ENCODE measurements around the gene TRPM2. TPM values are rescaled to one million over a fixed set of nuclear protein-coding genes. Genes with fewer than 3 reads are reported as not detected.
"Not testable (repeated sequence)": the region's sequence is repeated elsewhere in the genome, so short reads cannot be mapped to it uniquely, and the experiment has no call there.

The TRPM2 gene
- polyA plus RNA-seq, 2 donors, result 1.2 to 1.7 TPM

DNA sequence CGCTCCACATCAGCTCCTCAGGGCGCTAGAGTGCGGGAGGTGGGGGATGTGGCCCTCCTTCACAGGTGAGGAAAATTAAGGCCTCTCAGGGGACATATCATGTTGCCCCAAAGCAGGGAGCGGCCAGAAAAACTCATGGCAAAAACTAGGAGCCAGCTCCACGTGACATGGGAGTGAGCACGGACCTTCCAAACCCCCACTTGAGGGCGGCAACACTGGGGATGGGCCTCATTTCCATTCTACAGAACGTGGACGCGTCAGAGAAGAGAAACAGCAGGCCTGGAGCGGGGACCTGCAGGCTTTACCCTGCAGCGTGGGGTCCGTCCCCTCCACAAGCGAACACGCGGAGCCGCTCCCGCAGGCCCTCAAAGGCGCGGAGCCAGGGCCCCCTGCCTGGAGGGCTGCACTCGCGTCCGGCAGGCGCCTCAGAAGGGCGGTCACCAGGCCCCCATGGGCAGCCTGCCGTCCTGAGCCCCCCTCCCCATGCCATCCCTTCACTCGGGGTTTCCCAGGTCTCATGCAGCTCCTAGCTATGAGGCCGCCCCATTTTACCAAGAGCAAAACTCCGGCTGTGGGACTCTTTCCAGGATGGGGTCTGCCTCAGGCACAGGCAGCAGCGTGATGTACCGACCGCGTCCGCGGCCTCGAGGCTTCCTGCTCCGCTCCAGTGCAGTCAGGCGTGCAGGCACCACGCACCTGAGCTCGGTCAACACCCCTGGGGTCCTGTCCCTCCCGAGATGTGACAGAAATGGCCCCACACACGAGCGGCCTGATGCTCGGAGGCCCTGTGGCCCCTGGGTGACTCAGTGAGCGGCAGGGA lies 19.7 kb upstream of the TRPM2 start:
- Histone ChIP-seq H3K4me1 (ENCODE audit: control insufficient read depth in 2 of 2, insufficient read depth in 2 of 2, low read length in 1 of 2) (peaks cover 0 to 11% of the 10 kb centered on the region in 2 donors), H3K36me3 (ENCODE audit: control insufficient read depth in 2 of 2, insufficient read depth in 2 of 2, low read length in 1 of 2) (peaks cover 4 to 6% of the 10 kb centered on the region in 2 donors), H3K27me3 (ENCODE audit: control insufficient read depth in 1 of 2, insufficient read depth in 2 of 2, low read length in 2 of 2) (no peaks in the 10 kb centered on the region), H3K27ac (ENCODE audit: low read depth in 2 of 2, low read length in 1 of 2) (no peak overlapping the region), H3K4me3 (ENCODE audit: low read depth in 1 of 2, low read length in 2 of 2) (no peak overlapping the region), H3K9me3 (ENCODE audit: control insufficient read depth in 2 of 2, insufficient read depth in 1 of 2, low read depth in 1 of 2, low read length in 1 of 2) (no peaks in the 10 kb centered on the region)
- 76 to 81% methylated on average over 44 to 45 of the region's 45 CpGs for WGBS, 2 donors

DNA sequence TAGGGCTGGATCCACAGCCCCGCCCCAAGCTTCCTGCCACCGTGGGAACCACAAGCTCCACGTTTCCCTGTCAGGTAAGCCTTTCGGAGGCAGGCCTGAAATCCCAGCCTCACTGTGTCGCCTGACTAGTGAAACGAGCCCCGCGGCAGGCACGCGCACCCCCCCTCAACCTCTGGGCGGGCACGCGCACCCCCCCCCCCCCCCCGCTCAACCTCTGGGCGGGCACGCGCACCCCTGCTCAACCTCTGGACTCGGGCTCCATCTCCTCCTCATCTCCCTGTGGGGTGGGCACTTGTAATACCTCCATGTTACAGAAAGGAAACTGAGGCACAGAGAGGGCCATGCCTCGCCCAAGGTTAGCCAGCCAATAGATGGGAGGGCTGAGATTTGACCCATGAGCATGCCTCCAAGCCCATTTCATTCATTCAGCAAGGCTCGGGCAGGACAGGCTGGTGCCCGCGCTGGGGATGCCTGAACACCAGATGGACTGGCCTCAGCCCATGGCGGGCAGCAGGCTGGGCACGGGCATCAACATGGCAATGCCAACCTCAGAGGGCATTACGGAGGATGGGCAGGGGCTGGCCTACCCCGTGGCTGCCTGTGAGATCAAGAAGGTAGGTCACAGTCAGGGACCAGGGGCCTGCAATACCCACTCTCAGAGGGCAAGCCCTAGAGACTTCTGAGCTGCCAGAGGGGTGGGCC lies 18.9 kb upstream of the TRPM2 start:
- H3K4me3 ChIP-seq (ENCODE audit: low read depth in 1 of 2, low read length in 2 of 2), result no peak overlapping the region
- no peak overlapping the region for H3K27ac ChIP-seq (ENCODE audit: low read depth in 2 of 2, low read length in 1 of 2)
- peaks cover 0 to 11% of the 10 kb centered on the region in 2 donors for H3K4me1 ChIP-seq (ENCODE audit: control insufficient read depth in 2 of 2, insufficient read depth in 2 of 2, low read length in 1 of 2)
- H3K9me3 ChIP-seq (ENCODE audit: control insufficient read depth in 2 of 2, insufficient read depth in 1 of 2, low read depth in 1 of 2, low read length in 1 of 2), result no peaks in the 10 kb centered on the region
- H3K36me3 ChIP-seq (ENCODE audit: control insufficient read depth in 2 of 2, insufficient read depth in 2 of 2, low read length in 1 of 2), result peaks cover 4 to 6% of the 10 kb centered on the region in 2 donors
- WGBS, 2 donors, result 64 to 81% methylated on average over 23 to 25 of the region's 26 CpGs
- no peaks in the 10 kb centered on the region for H3K27me3 ChIP-seq (ENCODE audit: control insufficient read depth in 1 of 2, insufficient read depth in 2 of 2, low read length in 2 of 2)

DNA sequence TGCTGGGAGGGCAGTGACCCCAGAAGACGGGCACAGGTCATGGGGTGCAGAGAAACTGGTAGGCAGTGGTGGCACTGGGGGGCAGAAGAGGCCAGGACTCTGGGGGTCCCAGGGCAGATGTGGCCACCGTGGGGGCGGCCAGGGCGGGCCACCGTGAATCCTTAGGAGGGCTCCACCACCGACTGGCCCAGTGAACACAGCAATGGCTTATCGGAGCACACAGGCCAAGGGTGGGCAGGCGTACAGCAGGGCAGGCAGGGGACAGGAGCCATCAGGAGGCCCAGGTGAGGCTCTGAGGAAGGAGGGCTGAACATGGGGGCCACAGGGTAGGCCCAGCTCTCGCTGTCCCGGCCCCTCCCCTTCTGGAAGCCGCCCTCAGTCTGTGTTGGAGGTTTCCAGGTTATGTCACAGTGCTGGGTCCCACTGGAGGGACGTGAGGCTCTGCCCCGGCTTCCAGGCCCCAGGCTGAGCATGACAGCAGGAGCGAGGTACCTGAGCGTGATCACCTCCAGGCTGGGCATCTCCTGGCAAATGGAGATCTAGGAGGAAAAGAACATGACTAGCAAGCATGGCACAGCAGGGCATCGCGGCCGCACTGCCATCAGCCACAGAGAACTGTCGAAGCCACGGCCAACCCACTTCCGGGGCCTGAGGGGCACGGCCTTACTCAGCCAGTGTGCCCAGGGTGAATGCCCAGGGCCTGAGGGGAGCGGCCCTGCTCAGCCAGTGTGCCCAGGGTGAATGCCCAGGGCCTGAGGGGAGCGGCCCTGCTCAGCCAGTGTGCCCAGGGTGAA lies 18.0 kb upstream of the TRPM2 start:
- Histone ChIP-seq H3K27me3 (ENCODE audit: control insufficient read depth in 1 of 2, insufficient read depth in 2 of 2, low read length in 2 of 2) (no peaks in the 10 kb centered on the region), H3K9me3 (ENCODE audit: control insufficient read depth in 2 of 2, insufficient read depth in 1 of 2, low read depth in 1 of 2, low read length in 1 of 2) (no peaks in the 10 kb centered on the region), H3K36me3 (ENCODE audit: control insufficient read depth in 2 of 2, insufficient read depth in 2 of 2, low read length in 1 of 2) (peaks cover 4 to 6% of the 10 kb centered on the region in 2 donors), H3K4me3 (ENCODE audit: low read depth in 1 of 2, low read length in 2 of 2) (no peak overlapping the region), H3K27ac (ENCODE audit: low read depth in 2 of 2, low read length in 1 of 2) (no peak overlapping the region), H3K4me1 (ENCODE audit: control insufficient read depth in 2 of 2, insufficient read depth in 2 of 2, low read length in 1 of 2) (peaks cover 0 to 11% of the 10 kb centered on the region in 2 donors)
- WGBS, 2 donors, result 93 to 95% methylated on average over 22 to 23 of the region's 24 CpGs

DNA sequence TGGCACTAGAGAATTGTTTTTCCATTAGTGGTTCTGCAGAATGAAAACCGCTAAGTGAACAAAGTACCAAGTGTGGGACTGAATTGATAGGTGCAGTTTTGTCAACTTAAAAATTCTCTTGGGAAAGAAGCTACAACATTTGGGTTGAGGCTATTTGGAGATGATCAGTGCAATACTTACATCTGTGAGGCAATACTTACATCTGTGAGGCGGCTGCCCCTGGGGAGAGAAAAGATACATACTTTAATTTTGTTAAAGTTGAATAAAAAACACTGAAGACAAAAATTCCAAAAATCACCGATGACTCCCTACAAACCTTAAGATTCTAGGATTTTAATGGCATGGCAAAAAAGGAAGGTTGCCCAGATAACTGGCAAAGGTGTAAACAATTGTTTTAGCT lies 16.0 kb upstream of the TRPM2 start:
- no peak overlapping the region for H3K27ac ChIP-seq (ENCODE audit: low read depth in 2 of 2, low read length in 1 of 2)
- H3K27me3 ChIP-seq (ENCODE audit: control insufficient read depth in 1 of 2, insufficient read depth in 2 of 2, low read length in 2 of 2), result no peaks in the 10 kb centered on the region
- peaks cover 0 to 11% of the 10 kb centered on the region in 2 donors for H3K4me1 ChIP-seq (ENCODE audit: control insufficient read depth in 2 of 2, insufficient read depth in 2 of 2, low read length in 1 of 2)
- H3K4me3 ChIP-seq (ENCODE audit: low read depth in 1 of 2, low read length in 2 of 2), result no peak overlapping the region
- H3K9me3 ChIP-seq (ENCODE audit: control insufficient read depth in 2 of 2, insufficient read depth in 1 of 2, low read depth in 1 of 2, low read length in 1 of 2), result no peaks in the 10 kb centered on the region
- 71 to 85% methylated on average over 3 of the region's 3 CpGs for WGBS, 2 donors
- peaks cover 4% of the 10 kb centered on the region in 2 donors for H3K36me3 ChIP-seq (ENCODE audit: control insufficient read depth in 2 of 2, insufficient read depth in 2 of 2, low read length in 1 of 2)

DNA sequence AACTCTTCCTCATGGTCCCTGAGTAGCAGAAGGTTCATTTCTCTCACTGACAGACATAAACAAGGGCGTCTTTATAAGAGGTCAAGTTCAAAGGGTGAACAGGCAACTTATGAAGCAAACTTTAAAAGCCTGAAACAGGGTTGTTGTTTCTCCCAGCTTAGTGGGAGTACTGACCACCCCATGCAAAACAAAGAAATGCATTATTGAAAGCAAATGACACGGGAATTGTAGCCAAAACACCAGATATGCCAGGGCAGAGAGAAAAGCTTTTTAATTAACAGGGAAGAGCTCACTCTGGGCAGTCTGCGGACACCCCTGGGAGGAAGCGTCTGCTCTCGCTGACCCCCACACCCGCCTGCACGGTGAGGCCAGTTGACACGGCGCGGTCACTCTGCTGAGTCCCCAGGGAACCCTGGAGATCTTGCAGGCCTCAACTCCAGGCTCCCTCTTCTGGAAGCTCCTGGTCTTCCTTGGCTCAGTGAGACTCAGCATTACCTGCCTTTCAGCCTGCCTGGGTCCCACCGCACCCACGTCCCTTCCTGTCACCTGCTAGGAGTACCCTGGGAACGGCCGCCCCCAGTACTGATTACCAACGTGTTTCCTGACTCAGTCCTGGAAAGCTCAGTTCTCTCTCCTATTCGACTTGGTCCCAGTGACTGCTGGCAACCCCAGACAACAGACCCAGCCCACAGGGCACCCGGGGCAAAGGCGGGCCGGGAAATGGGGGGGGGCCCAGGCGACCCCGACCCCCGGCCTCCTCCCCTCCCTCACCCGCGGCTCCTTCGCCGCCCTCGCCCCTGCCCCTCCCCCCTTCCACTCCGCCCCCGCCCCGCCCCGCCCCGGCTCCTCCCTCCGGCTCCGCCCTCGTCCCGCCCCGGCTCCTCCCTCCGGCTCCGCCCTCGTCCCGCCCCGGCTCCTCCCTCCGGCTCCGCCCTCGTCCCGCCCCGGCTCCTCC lies 15.2 kb upstream of the TRPM2 start:
- H3K9me3 ChIP-seq (ENCODE audit: control insufficient read depth in 2 of 2, insufficient read depth in 1 of 2, low read depth in 1 of 2, low read length in 1 of 2), result no peaks in the 10 kb centered on the region
- H3K4me1 ChIP-seq (ENCODE audit: control insufficient read depth in 2 of 2, insufficient read depth in 2 of 2, low read length in 1 of 2), result peaks cover 0 to 11% of the 10 kb centered on the region in 2 donors
- peaks cover 3 to 4% of the 10 kb centered on the region in 2 donors for H3K36me3 ChIP-seq (ENCODE audit: control insufficient read depth in 2 of 2, insufficient read depth in 2 of 2, low read length in 1 of 2)
- peak overlapping the region; percentile 16 to 37 for H3K4me3 ChIP-seq (ENCODE audit: low read depth in 1 of 2, low read length in 2 of 2)
- no peaks in the 10 kb centered on the region for H3K27me3 ChIP-seq (ENCODE audit: control insufficient read depth in 1 of 2, insufficient read depth in 2 of 2, low read length in 2 of 2)
- 9 to 15% methylated on average over 20 to 41 of the region's 47 CpGs for WGBS, 2 donors
- H3K27ac ChIP-seq (ENCODE audit: low read depth in 2 of 2, low read length in 1 of 2), result peak overlapping the region; percentile 84 to 90

DNA sequence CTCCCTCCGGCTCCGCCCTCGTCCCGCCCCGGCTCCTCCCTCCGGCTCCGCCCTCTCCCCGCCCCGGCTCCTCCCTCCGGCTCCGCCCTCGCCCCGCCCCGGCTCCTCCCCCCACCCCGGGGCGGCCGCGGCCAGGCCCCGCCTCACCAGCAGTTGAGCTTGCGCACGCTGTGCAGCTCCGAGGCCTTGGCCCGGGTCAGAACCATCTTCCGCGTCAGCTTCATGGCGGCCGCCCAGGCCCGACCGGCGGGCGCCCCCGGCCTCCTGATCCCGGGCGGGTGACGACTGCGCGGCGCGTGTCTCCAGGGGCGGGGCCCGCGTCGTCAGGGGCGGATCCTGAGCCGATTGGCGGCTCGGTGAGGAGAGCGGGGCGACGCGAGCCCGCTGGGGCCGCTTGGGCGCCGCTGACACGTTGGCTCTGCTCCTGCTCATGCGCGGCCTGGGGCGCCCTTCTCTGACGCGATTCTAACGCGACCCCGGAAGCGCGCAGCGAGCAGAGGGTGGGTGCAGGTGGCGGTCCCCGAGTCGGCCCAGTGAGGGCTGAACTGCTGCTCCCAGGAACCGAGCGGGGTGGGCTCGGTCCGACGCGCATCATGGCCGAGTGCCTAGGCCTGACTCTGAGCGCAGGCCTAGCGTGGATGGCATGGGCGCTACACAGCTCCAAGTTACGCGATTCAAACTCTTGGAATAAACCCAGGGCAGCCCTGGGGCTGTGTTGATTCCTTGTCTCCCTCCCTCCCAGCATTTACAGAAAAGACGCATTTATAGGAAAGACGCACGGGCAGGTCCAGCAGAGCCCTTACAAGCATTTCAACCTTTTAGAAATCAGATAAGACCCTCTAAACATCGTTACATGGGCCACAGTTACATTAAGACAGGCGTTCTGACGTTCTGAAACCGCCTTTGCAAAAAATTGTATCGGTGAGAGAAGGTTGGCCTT lies 14.2 kb upstream of the TRPM2 start, which contains the start of gene CFAP410:
Gene CFAP410 (minus strand): TSS at position 420 of the 940 bp plus-strand sequence. CDS start 196 bp downstream, at position 224.
- H3K4me3 ChIP-seq (ENCODE audit: low read depth in 1 of 2, low read length in 2 of 2), result peak within 1 kb of the TSS; percentile 72 to 77
- WGBS, 2 donors, result 1% methylated on average over 72 to 89 of the region's 90 CpGs
- peak within 1 kb of the TSS; percentile 91 to 98 for H3K27ac ChIP-seq (ENCODE audit: low read depth in 2 of 2, low read length in 1 of 2)
- H3K36me3 ChIP-seq (ENCODE audit: control insufficient read depth in 2 of 2, insufficient read depth in 2 of 2, low read length in 1 of 2), result peaks cover 3 to 4% of the 10 kb centered on the region in 2 donors
- H3K27me3 ChIP-seq (ENCODE audit: control insufficient read depth in 1 of 2, insufficient read depth in 2 of 2, low read length in 2 of 2), result no peaks in the 10 kb centered on the region
- H3K9me3 ChIP-seq (ENCODE audit: control insufficient read depth in 2 of 2, insufficient read depth in 1 of 2, low read depth in 1 of 2, low read length in 1 of 2), result no peaks in the 10 kb centered on the region
- H3K4me1 ChIP-seq (ENCODE audit: control insufficient read depth in 2 of 2, insufficient read depth in 2 of 2, low read length in 1 of 2), result peaks cover 0 to 7% of the 10 kb centered on the region in 2 donors

DNA sequence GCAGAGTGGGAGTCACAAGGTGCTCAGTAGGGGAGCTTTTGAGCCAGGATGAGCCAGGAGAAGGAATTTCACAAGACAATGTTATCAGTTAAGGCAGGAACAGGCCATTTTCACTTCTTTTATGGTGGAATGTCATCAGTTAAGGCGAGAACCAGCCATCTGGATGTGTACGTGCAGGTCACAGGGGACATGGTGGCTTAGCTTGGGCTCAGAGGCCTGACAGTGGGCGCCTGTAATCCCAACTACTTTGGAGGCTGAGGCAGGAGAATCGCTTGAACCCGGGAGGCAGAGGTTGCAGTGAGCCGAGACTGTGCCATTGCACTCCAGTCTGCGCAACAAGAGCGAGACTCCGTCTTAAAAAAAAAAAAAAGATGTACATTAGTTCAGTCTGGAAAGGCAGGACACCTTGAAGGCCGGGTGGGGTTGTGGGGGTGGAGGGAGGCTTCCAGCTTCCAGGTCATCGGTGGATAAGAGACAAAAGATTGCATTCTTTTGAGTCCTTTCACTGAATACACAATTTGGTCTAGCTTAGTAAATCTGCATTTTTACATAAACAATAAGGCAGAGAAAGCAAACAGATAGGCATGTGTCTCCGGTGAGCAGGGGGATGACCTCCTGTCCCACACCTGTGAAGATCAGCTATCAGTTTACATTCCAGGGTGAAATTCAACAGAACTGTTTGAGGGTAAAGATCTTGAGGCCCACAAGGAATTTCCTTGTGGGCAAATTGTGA lies 11.5 kb upstream of the TRPM2 start:
- not testable (repeated sequence) for H3K4me3 ChIP-seq (ENCODE audit: low read depth in 1 of 2, low read length in 2 of 2); H3K27ac ChIP-seq (ENCODE audit: low read depth in 2 of 2, low read length in 1 of 2); H3K36me3 ChIP-seq (ENCODE audit: control insufficient read depth in 2 of 2, insufficient read depth in 2 of 2, low read length in 1 of 2); H3K9me3 ChIP-seq (ENCODE audit: control insufficient read depth in 2 of 2, insufficient read depth in 1 of 2, low read depth in 1 of 2, low read length in 1 of 2); H3K4me1 ChIP-seq (ENCODE audit: control insufficient read depth in 2 of 2, insufficient read depth in 2 of 2, low read length in 1 of 2); H3K27me3 ChIP-seq (ENCODE audit: control insufficient read depth in 1 of 2, insufficient read depth in 2 of 2, low read length in 2 of 2)
- 63 to 67% methylated on average over 12 of the region's 12 CpGs for WGBS, 2 donors

DNA sequence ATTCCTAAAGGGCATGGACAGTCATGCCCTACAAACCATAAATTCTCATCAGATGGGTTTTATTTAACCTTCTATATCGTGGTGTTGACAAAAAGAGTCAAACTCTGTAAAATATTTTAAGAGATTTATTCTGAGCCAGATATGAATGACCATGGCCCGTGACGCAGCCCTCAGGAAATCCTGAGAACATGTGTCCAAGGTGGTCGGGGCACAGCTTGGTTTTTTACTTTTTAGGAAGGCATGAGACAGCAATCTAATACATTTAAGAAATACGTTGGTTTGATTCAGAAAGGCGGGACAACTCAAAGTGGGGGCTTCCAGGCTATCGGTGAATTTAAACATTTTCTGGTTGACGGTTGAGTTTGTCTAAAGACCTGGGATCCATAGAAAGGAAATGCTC lies 10.4 kb upstream of the TRPM2 start:
- H3K27me3 ChIP-seq (ENCODE audit: control insufficient read depth in 1 of 2, insufficient read depth in 2 of 2, low read length in 2 of 2); H3K36me3 ChIP-seq (ENCODE audit: control insufficient read depth in 2 of 2, insufficient read depth in 2 of 2, low read length in 1 of 2); H3K27ac ChIP-seq (ENCODE audit: low read depth in 2 of 2, low read length in 1 of 2); H3K4me3 ChIP-seq (ENCODE audit: low read depth in 1 of 2, low read length in 2 of 2); H3K9me3 ChIP-seq (ENCODE audit: control insufficient read depth in 2 of 2, insufficient read depth in 1 of 2, low read depth in 1 of 2, low read length in 1 of 2); H3K4me1 ChIP-seq (ENCODE audit: control insufficient read depth in 2 of 2, insufficient read depth in 2 of 2, low read length in 1 of 2): not testable (repeated sequence)
- 78 to 80% methylated on average over 8 of the region's 8 CpGs for WGBS, 2 donors

All from esophagus (tissue), 2 donors.